Epithelial cell of prostate (primary cell): Measurements from ENCODE around the gene LYST.
"Not testable (repeated sequence)": the region's sequence is repeated elsewhere in the genome, so short reads cannot be mapped to it uniquely, and the experiment has no call there.

Experiments used
- DNase-seq: peaks from one replicate; pipeline ENCODE4 v3.0.0-alpha.2; 2011; ENCODE audit warnings: low read depth, low spot score
- H3K27ac ChIP-seq: fragments of 450-650 bp; 2 replicates; pipeline ENCODE4 v1.5.1; 2017; ENCODE audit warnings: mild to moderate bottlenecking

The LYST gene

DNA sequence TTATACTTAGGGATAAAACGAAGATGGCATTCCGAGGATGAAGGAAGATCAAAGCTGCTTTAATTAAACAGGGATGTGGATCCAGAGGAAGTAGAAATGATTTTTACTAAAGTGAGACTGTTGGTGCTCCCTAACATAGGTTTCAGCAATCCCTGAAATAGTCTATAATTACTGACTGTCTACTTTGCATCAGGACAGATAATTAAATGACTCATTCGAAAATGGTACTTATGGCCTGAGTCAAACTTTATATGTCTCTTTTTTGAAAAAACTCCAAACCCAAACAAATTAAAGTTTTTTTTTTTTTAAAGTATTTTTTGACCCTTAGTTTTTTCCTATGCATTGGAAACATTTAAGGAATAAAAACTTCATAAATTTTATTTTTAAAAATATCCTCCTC, 90.3 kb downstream of the LYST start:
- no peak for DNase-seq
- H3K27ac ChIP-seq: no peak overlapping the region

DNA sequence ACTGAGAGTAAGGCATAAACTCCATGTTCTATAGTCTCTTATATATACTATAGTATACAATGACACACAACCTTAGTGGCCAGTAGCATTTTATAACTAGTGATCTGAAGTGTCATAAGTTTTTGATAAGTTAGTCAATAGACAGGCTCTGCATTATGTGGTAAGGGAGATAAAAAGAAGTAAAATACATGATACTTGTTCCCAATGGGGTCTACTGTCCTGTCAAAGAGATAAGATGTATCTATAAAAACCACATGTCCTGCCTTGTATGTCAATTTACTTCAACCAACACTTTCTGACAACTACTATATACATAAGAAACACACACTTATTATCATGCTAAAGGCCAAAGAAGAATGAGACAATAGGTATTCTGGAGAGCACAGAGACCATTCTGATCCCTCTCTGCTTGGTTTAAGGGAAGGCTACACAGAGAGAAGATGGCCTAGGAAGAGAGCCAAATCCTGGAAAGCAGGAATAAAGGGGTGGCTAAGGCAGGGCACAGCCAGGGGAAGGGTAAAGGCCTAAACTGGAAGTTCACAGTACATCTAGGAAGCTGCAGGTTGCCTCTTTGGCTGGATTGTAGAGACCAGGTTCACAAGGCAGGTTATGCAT, 91.4 kb downstream of the LYST start:
- H3K27ac ChIP-seq: no peak overlapping the region

DNA sequence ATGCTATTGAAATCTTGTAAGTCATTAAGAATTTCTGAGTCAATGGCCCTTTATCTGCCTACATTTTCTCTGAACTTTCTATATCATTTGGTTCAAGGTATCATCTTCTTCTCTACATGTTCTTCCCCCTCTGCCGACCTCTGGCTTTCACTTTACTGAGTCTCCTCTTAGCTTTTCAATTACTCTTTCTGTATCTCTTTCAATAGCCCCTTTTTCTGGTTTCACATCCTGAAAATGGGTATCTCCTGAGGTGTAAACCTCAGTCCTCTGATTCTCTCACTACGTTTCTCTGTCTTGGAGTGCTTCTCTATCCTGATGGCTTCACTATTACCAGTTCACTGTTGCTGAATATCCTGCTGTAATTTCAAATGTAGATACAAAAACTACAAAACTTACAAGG, 98.9 kb downstream of the LYST start:
- no peak overlapping the region for H3K27ac ChIP-seq
- no peak for DNase-seq

More for the DNA sequence above, 91.4 kb downstream of the LYST start:
- no peak for DNase-seq

DNA sequence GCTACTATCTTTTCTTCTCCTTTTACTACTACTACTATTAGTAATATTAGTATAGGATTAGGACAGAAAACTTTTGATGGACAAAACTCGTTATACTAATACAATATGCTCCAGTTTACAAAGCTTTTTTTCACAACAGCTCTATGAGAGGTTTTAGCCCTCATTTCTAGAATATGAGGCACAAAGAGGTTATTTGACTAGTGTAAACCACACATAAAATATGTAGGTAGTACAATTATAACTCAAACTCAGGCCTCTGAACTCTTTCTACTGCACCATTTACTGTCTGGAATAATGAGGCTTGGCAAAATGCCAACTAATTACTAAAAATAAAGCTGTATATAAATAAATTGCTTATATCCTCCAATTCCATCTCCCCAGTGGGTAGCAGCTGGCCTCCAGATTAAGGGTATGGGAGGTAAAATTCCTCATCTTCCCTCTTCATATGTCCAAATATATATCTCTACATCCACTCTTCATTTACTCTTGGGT, 99.9 kb downstream of the LYST start:
- H3K27ac ChIP-seq: no peak overlapping the region
- DNase-seq: no peak

DNA sequence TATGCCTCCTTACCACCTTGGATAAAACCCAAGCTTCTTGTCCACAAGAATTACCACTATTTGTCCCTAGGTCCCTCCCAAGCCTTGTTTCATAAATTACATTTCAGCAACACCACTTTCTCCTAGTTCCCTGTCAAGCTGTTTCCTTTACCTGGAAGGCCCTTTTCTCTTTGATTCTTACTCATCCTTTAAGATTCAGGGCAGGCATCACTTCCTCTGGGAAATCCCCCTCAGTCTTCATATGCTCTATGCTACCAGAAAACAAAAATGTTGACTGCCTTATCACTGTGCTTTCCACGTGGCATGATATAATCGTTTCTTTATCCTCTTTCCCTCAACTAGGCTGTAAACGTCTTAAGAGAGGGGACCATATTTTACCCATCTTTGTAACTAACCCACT, 102.7 kb downstream of the LYST start:
- H3K27ac ChIP-seq: no peak overlapping the region
- DNase-seq: no peak

DNA sequence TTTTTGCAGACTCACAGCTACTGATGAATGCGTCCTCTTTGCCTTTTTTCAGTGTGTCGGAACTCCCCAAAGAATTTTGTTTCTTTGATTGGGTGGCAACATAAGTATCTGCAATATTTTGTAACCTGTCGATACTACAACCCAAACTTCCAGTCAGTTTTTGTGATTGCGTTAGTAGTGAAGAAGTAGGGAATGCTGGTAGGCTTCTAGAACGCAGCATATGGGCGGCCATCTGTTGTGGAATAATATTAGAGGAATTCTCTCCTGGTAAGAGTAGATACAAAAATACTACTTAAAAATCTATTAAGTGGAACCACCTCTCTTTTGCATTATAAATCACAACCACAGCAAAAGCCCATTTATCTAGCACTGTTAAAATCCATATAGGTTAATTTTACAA, 107.4 kb downstream of the LYST start:
- H3K27ac ChIP-seq: no peak overlapping the region
- DNase-seq: no peak

DNA sequence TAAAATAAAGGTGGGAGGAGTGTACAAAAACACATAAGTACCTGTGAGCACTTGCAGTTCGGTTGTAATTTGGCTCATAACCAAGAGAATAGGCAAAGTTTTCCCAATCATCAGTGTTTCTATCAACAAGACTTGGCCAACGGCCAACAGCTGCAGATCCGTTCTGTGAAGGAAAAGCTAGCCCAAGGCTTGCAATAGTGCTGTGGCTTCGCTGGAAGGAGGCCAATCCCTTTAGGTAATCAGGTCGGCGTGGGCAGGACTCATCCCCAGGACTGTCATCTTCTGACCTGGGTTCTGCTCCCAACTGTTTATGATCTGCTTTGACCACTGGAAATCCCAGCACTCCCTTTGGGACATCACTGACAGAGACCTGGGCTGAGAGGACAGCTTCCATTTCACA, 107.8 kb downstream of the LYST start:
- H3K27ac ChIP-seq: no peak overlapping the region
- DNase-seq: no peak

DNA sequence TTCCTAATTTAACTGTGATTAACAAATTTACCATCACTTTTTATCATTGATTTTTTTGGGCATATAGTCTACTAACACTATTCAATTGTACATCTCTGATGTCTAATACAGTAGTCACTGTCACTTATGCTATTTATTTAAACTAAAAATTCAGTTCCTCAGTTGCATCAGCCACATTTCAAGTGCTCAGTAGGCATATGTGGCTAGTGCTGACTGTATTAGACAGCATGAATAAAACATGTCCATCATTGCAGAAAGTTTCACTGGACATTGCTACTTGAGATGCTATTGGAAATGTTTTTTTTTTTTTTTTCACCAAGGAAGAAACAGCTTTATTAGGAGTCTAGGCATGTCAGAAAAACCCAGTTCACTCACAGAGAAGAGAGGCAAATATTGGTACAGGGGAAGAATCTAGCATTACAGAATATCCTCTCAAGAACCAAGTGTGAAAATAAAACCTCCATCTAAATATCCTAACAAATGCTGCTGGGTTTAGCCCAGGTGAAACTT, 109.1 kb downstream of the LYST start:
- no peak for DNase-seq
- peak overlapping the region; percentile 55 for H3K27ac ChIP-seq

DNA sequence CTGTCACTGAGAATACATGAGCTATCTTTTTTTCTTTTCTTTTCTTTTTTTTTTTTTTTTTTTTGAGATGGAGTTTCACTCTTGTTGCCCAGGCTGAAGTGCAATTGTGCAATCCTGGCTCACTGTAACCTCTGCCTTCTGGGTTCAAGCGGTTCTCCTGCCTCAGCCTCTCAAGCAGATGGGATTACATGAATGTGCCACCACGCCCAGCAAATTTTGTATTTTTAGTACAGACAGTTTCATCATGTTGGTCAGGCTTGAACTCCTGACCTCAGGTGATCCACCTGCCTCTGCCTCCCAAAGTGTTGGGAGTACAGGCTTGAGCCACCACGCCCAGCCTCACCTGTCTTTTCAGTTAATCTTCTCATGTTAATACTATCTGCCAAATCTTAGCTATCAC, 112.5 kb downstream of the LYST start:
- not testable (repeated sequence) for DNase-seq, H3K27ac ChIP-seq

DNA sequence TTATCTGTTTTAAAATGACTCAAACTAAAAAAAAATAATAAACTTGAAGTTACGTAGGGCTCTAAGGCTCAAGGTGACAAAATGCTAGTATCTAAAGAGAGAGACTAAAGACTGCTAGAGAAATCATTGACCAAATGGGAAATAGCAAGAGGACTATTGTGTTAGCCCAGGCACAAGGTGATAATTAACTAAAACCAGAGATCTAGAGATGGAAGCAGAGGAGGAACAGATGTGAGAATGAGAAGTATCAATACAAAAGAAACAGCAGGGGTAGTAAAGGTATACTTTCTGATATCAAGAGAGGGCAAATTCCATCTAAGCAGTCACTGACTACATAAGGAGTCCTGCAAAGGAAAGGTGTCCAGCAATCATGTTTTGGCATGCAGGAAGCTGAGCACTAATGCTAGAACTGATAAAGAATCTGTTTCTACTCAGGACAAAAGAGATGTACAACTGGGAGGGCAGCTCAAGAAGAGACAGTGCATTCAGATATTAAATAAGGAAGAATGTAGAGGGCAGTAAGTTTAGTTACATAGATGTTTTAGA, 116.9 kb downstream of the LYST start:
- peak overlapping the region; percentile 7 for H3K27ac ChIP-seq
- DNase-seq: no peak

DNA sequence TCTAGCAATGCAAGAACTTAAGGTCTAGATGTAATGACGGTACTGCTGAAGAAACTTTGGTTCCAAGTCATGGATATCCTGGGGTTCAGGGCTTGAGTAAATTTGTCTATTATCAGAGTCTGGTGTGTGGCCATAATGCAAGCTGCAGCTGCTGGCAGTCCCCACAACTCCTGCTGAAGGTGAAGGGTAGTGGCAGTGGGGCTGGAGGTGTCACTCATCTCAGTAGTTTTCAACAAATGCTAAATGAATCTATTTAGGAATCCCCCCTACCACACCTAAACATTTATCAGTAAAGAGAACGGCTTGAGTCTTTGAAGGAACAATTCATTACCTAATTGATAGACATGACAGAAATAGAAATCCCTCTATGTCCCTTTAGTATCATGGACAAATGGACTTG, 118.0 kb downstream of the LYST start:
- no peak overlapping the region for H3K27ac ChIP-seq
- no peak for DNase-seq

DNA sequence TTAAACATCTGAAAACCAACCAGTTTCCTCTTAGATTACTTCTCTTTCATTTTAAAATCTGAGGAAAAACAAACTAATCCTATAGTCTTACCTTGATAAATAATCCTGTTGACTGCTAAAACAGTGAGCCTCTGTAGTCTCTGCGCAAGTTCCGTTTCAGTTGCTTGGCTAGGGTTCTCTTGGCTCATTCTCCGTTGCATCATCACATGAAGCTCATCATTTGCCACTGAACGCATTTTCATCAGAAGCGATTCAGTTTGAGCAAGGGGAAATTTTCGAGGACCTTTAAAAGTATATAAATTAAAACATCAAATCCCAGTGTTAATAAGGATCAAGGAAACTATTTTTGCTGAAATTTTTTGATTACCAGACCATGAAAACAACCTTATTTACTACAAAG, 120.5 kb downstream of the LYST start:
- no peak for DNase-seq
- no peak overlapping the region for H3K27ac ChIP-seq

DNA sequence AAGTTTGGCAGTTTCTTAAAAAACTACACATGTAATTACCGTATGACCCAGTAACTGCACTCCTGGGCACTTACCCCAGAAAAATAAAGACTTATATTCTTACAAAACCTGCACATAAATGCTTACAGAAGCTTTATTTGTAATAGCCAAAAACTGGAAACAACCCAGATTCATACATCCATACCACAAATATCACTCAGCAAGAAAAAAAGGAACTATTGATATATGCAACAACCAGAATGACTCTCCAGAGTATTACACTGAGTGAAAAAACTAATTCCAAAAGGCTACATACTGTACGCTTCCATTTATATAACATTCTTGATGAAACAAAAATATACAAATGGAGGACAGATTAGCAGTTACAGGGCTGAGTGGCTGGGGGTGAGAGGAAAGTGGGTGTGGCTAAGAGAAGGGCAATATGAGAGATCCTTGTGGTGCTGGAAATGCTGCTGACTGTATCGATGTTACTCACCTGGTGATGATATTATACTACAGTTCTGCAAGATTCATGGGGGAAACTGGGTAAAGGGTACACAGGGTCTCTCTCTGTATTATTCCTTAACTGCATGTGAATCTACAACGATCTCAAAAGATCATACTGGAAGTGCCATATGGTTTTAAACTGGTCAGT, 121.1 kb downstream of the LYST start:
- no peak overlapping the region for H3K27ac ChIP-seq
- DNase-seq: no peak

DNA sequence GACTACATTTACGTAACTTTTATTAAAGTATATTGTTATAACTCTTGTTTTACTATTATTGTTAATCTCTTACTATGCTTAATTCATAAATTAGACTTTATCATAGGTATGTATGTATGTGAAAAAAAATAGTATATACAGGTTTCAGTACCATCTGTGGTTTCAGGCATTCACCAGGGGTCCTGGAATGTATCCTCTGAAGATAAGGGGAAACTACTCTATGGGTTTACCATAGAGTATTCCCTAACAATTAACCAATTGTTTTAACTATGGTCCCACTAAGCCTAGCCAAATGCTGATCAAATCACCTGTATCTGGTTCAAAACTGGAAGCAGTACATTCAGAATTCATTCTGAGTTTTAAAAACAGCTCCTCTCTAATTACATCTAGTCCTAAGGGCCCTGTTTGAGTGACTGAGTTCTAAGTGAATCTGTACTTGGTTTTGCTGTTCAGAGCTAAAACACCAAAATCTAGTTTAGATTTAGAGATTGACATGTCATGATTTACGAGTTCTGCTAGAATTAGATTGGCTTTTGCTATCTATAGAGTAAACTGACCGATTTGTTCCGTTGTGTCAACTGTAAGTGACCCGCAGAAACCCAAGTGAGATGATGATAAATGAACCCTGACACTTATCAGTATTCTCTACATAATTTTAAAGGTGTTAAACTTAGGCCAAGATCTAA, 123.6 kb downstream of the LYST start:
- no peak for DNase-seq
- no peak overlapping the region for H3K27ac ChIP-seq

DNA sequence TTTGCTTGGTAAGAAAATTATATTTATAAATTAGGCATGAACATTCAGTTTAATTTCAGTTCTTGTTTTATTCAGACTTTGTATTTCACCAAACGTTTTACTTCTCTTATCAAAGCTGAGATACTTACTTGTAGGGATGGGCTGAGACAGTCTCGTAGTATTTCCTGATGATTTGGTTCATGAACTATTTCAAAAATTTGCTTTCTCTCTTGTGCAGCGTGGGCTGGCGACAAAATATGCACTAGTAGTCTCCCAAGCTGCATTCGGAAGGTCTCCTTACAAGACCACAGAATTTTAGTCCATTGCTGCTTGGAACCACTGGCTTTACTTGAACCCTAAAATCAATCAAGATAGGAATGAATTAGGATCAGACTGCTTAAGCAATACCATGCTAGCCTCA, 125.4 kb downstream of the LYST start:
- peak overlapping the region; percentile 59 for H3K27ac ChIP-seq
- no peak for DNase-seq

DNA sequence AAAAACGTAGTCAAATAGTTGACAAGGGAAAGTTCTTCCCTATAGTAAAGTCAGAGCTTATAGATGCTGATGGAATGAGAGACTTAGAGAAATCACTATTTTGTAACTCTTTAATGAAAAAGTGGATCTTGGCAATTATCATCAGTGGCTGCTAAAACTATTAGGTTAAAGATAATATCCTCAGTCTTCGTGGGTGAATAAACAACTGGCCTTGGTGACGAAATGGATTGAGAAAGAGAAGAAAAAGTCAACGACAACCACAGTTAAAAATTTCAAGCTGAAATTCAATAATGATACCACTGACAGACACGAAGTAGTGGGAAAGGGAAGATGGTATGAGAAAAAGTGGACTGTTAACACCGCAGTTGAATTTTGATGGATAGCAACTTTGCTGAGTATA, 127.1 kb downstream of the LYST start:
- H3K27ac ChIP-seq: peak overlapping the region; percentile 59
- DNase-seq: no peak

DNA sequence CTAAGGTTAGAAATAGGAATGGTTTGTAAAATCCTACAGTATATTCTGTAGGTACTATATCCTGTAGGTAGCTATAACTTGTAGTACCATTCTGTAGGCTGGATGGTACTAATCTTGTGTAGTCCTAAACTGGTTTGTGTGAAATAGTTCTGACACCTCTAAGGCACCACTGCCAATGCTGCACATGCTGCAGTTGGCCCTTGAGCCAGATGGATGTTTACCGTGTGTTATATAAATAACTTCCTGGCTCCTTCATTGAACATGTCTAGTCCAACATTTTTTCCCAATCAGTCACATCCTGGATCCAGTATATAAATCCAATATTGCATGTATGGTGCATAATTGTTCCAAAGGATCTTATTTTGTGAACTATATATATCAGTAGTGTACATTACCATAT, 127.6 kb downstream of the LYST start:
- peak overlapping the region; percentile 59 for H3K27ac ChIP-seq
- DNase-seq: no peak

DNA sequence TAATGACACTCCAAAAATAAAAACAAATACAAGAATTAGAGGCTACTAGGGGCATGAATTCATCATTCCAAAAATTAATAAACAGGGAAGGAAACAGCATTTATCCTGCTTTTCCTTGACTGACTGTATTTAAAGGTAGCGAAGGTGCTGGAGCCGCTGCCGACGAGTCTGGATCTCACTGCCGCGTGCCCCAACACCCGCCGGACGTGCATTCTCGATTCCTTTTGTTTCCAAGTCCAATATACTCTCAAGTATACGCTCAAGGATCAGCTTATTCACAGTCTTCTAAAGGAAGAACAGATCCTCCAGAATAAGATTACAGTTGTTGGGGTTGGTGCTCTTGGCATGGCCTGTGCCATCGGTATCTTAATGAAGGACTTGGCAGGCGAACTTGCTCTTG, 129.0 kb downstream of the LYST start:
- no peak overlapping the region for H3K27ac ChIP-seq
- no peak for DNase-seq

DNA sequence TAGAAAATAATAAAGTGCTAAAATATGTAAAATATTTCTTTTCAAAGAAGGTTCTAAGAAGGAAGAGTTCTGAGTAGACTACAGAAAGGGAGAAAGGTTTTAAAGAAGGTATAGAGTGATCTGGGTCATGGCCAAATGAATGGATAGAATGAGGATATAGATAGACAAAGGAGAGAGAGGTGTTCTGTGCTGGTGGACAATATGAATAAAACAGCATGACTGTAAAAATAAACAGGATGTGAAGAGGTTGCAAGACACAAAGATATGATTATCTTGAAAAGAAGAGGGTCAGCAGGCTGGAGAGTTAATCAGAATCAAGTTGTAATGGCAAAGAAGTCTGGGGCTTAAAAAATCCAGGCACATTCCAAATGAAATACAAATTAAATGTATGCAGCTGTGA, 130.4 kb downstream of the LYST start:
- peak overlapping the region; percentile 2 for H3K27ac ChIP-seq
- no peak for DNase-seq

DNA sequence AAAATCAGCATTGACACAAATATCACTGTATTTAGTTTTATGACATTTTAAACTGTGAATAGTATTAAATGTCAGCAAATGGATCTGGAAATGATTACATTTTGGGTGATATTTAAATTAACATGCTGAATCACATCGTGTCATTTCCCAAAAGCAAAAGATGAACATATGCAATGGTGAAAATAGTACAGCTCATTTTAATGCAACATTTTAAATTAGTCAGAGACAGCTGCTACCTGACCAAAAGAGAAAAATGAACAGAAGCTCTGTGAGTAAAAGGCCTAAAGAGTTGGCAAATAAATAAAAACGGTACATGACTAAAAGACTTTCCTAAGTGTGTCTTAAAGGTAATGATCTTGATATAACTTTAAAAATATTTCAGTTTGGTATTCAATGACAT, 131.1 kb downstream of the LYST start:
- peak overlapping the region; percentile 2 for H3K27ac ChIP-seq
- DNase-seq: no peak

DNA sequence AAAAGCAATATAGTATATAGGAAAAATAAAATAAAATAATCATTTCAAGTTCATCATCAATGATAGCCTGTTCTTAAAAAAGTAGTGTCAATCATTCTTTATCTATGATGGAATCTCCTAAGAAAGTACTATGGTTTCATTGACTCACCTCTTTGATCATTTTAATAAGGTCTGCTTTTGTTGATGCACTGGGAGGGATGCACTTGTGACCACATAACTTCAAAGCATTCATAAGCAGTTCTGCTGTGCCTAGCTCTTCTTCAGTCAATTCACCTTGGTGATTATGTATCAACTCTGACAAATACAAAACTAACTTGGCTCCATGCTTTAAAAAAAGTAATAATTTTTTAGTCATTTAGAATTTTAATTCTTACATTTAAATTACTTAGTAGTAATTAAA, 132.4 kb downstream of the LYST start:
- H3K27ac ChIP-seq: no peak overlapping the region
- no peak for DNase-seq
